Stimulated activated naive CD8-positive, alpha-beta T cell treated with anti-CD3 and anti-CD28 coated beads, Interleukin-15, amount 100 ng/mL, for 72 hours (primary cell): ENCODE data around the gene MAP3K7.
A peak's percentile ranks its signal among the peaks of the same experiment; 100 is the strongest.
"Not testable (repeated sequence)": the region's sequence is repeated elsewhere in the genome, so short reads cannot be mapped to it uniquely, and the experiment has no call there.

Experiments
- ATAC-seq: fragments of 150-1000 bp; cut with Tn5 transposase; 2 replicates; pipeline ENCODE4 v1.10.0; 2021; ENCODE audit warnings: mild to moderate bottlenecking, moderate library complexity
- DNase-seq, 2 donors: peaks; one replicate each; pipeline ENCODE4 v3.0.0; 2021 to 2022
- H3K27ac Mint-ChIP-seq, 2 donors: one replicate each; pipeline ENCODE4 v1.8.0; 2022; ENCODE audit warnings: mild to moderate bottlenecking in 2 of 2, mixed read lengths in 2 of 2, moderate library complexity in 2 of 2
- H3K27me3 Mint-ChIP-seq: one replicate; pipeline ENCODE4 v1.8.0; 2022; ENCODE audit warnings: mixed read lengths
- H3K4me1 Mint-ChIP-seq: one replicate; pipeline ENCODE4 v1.8.0; 2022; ENCODE audit warnings: mild to moderate bottlenecking, mixed read lengths
- H3K4me3 Mint-ChIP-seq, 2 donors: one replicate each; pipeline ENCODE4 v1.8.0; 2022; ENCODE audit warnings: mild to moderate bottlenecking in 2 of 2, mixed read lengths in 2 of 2, moderate library complexity in 1 of 2
- H3K9me3 Mint-ChIP-seq, 2 donors: one replicate each; pipeline ENCODE4 v1.8.0; 2022; ENCODE audit warnings: mixed read lengths in 2 of 2

Gene MAP3K7

GRCh38 chr6:90586546-90586835 is 381 bp downstream of the MAP3K7 start:
- no peaks in the 10 kb centered on the region for H3K9me3 Mint-ChIP-seq
- H3K27me3 Mint-ChIP-seq, result peaks cover 16% of the 10 kb centered on the region
- DNase-seq (no peak), ATAC-seq (peak; percentile 50)
- H3K27ac Mint-ChIP-seq, result peak overlapping the region; percentile 99
- peaks cover 39% of the 10 kb centered on the region for H3K4me1 Mint-ChIP-seq
- H3K4me3 Mint-ChIP-seq, result peak overlapping the region; percentile 95 to 98

- H3K27ac Mint-ChIP-seq, result peak overlapping the region in 1 of 2 donors; percentile 48
- peak overlapping the region; percentile 68 to 98 for H3K4me3 Mint-ChIP-seq
- H3K4me1 Mint-ChIP-seq, result peaks cover 39% of the 10 kb centered on the region
- DNase-seq, result no peak
- peak; percentile 21 for ATAC-seq
- peaks cover 15% of the 10 kb centered on the region for H3K27me3 Mint-ChIP-seq
- no peaks in the 10 kb centered on the region for H3K9me3 Mint-ChIP-seq
Measured at GRCh38 chr6:90584636-90585255, 2.1 kb downstream of the MAP3K7 start.

DNA sequence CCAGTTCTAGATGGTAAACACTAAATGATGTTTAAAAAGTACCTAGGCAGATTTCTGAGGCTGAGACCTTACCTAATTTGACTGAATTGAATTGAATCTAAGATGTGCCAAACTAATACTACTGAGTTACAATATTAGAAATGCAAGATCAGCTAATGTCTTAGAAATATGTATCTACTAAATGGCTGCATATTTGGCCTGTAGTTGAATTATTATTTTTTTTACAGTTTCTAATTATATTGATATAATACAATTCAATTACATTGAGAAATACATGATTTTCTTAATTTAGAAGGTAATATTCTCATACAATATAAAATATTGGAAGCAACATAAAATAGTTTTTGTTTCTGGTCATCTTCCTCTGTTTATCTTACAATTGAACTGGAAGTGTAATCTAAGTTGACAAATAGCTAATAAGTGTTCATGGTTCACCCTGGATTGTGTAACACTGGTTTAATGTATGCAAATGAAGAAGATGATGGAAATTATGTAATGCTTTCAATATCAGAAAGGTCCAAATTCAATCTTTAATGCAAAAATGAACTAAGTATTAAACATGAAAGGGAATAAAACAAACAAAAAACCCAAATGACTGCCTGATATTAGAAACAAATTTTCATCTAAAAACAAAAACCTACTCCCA is 2.9 kb downstream of the MAP3K7 start:
- peak overlapping the region; percentile 68 to 98 for H3K4me3 Mint-ChIP-seq
- no peaks in the 10 kb centered on the region for H3K9me3 Mint-ChIP-seq
- peak overlapping the region in 1 of 2 donors; percentile 73 for H3K27ac Mint-ChIP-seq
- peaks cover 7% of the 10 kb centered on the region for H3K27me3 Mint-ChIP-seq
- ATAC-seq (no peak), DNase-seq (no peak)
- H3K4me1 Mint-ChIP-seq, result peaks cover 39% of the 10 kb centered on the region

GRCh38 chr6:90583179-90583835 is 3.6 kb downstream of the MAP3K7 start:
- ATAC-seq (no peak), DNase-seq (no peak)
- H3K4me1 Mint-ChIP-seq, result peaks cover 39% of the 10 kb centered on the region
- no peaks in the 10 kb centered on the region for H3K9me3 Mint-ChIP-seq
- peaks cover under 1% of the 10 kb centered on the region for H3K27me3 Mint-ChIP-seq
- H3K4me3 Mint-ChIP-seq, result peak overlapping the region; percentile 22 to 61
- peak overlapping the region in 1 of 2 donors; percentile 73 for H3K27ac Mint-ChIP-seq

- DNase-seq, result no peak
- no peak overlapping the region for H3K4me3 Mint-ChIP-seq
- no peaks in the 10 kb centered on the region for H3K9me3 Mint-ChIP-seq
- no peak overlapping the region for H3K27ac Mint-ChIP-seq
- H3K4me1 Mint-ChIP-seq, result peaks cover 34% of the 10 kb centered on the region
- ATAC-seq, result no peak
- no peaks in the 10 kb centered on the region for H3K27me3 Mint-ChIP-seq
Measured at GRCh38 chr6:90581146-90581545, 5.7 kb downstream of the MAP3K7 start.

GRCh38 chr6:90578894-90579549 is 7.8 kb downstream of the MAP3K7 start:
- H3K9me3 Mint-ChIP-seq, result no peaks in the 10 kb centered on the region
- DNase-seq (no peak), ATAC-seq (no peak)
- no peaks in the 10 kb centered on the region for H3K27me3 Mint-ChIP-seq
- no peak overlapping the region for H3K4me3 Mint-ChIP-seq
- no peak overlapping the region for H3K27ac Mint-ChIP-seq
- peaks cover 22% of the 10 kb centered on the region for H3K4me1 Mint-ChIP-seq

DNA sequence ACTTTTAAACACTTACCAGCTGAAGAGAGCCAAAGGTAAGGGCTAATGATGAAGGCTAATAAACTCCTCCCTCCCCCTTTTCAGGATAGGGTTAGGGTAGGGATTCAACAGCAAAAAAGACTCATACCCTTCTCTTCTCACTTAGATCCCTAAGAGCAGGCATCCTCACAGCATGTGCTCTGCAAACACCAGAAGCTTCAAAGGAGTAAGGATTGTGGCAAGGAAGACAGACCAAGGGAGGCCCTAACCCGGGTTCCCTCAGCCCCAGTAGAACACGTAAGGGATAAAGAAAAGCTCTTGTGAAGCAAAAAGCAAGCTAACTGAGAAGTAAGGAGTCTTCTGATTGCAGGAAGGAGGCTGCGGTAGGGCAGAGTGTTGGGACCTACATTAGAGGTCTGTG is 11.6 kb downstream of the MAP3K7 start:
- Mint-ChIP-seq H3K27me3 (no peaks in the 10 kb centered on the region), H3K27ac (no peak overlapping the region), H3K4me1 (peaks cover 6% of the 10 kb centered on the region), H3K4me3 (no peak overlapping the region), H3K9me3 (no peaks in the 10 kb centered on the region)
- no peak for ATAC-seq
- DNase-seq, result no peak

- no peak for DNase-seq
- Mint-ChIP-seq H3K4me1 (peaks cover 6% of the 10 kb centered on the region), H3K9me3 (no peaks in the 10 kb centered on the region)
Measured at GRCh38 chr6:90574610-90575009, 12.3 kb downstream of the MAP3K7 start.

GRCh38 chr6:90573624-90574023 is 13.2 kb downstream of the MAP3K7 start:
- H3K27me3 Mint-ChIP-seq, result no peaks in the 10 kb centered on the region
- H3K4me1 Mint-ChIP-seq, result peaks cover 6% of the 10 kb centered on the region
- ATAC-seq (no peak), DNase-seq (no peak)
- H3K9me3 Mint-ChIP-seq, result no peaks in the 10 kb centered on the region
- no peak overlapping the region for H3K27ac Mint-ChIP-seq
- H3K4me3 Mint-ChIP-seq, result no peak overlapping the region

More at GRCh38 chr6:90574610-90575009, 12.3 kb downstream of the MAP3K7 start:
- Mint-ChIP-seq H3K27me3 (no peaks in the 10 kb centered on the region), H3K27ac (no peak overlapping the region), H3K4me3 (no peak overlapping the region)
- no peak for ATAC-seq

- Mint-ChIP-seq H3K4me3 (no peak overlapping the region), H3K27ac (no peak overlapping the region), H3K27me3 (no peaks in the 10 kb centered on the region), H3K4me1 (peaks cover 6% of the 10 kb centered on the region), H3K9me3 (no peaks in the 10 kb centered on the region)
- no peak for ATAC-seq
- DNase-seq, result no peak
Measured at GRCh38 chr6:90572856-90573255, 14.0 kb downstream of the MAP3K7 start.

- peaks cover 13% of the 10 kb centered on the region for H3K4me1 Mint-ChIP-seq
- no peaks in the 10 kb centered on the region for H3K27me3 Mint-ChIP-seq
- H3K9me3 Mint-ChIP-seq, result no peaks in the 10 kb centered on the region
- DNase-seq (no peak), ATAC-seq (no peak)
- no peak overlapping the region for H3K4me3 Mint-ChIP-seq
- no peak overlapping the region for H3K27ac Mint-ChIP-seq
Measured at GRCh38 chr6:90569223-90569622, 17.6 kb downstream of the MAP3K7 start.

DNA sequence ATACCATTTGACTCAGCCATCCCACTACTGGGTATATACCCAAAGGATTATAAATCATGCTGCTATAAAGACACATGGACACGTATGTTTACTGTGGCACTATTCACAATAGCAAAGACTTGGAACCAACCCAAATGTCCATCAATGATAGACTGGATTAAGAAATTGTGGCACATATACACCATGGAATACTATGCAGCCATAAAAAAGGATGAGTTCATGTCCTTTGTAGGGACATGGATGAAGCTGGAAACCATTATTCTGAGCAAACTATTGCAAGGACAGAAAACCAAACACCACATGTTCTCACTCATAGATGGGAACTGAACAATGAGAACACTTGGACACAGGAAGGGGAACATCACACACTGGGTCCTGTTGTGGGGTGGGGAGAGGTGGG is 19.2 kb downstream of the MAP3K7 start:
- H3K4me1 Mint-ChIP-seq, result peaks cover 24% of the 10 kb centered on the region
- not testable (repeated sequence) for H3K27me3 Mint-ChIP-seq, H3K4me3 Mint-ChIP-seq, DNase-seq, ATAC-seq, H3K27ac Mint-ChIP-seq, H3K9me3 Mint-ChIP-seq

- peaks cover 24% of the 10 kb centered on the region for H3K4me1 Mint-ChIP-seq
- ATAC-seq, H3K27me3 Mint-ChIP-seq, DNase-seq, H3K27ac Mint-ChIP-seq, H3K4me3 Mint-ChIP-seq, H3K9me3 Mint-ChIP-seq: not testable (repeated sequence)
Measured at GRCh38 chr6:90562341-90562740, 24.5 kb downstream of the MAP3K7 start.

DNA sequence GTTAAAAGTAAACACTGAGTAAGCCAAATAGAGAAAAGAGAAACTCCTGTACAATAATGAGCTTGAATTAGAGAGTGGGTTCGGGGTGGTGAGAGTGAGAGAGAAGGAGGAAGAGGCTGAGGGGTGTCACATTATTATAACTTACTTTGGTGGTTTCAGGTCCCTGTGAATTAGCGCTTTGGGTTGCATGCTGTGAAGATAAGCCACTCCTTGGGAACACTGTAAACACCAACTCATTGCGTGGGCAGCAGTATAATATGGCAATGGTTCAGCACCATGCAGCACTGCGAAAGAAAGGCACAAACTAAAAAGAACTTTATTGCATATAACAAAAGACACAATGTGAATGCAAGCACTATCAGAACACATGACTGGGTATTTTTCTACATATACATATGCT is 26.9 kb downstream of the MAP3K7 start:
- Mint-ChIP-seq H3K4me1 (peaks cover 20% of the 10 kb centered on the region), H3K9me3 (no peaks in the 10 kb centered on the region), H3K27me3 (no peaks in the 10 kb centered on the region), H3K27ac (no peak overlapping the region), H3K4me3 (no peak overlapping the region)
- no peak for DNase-seq
- no peak for ATAC-seq

GRCh38 chr6:90557006-90557405 is 29.9 kb downstream of the MAP3K7 start:
- ATAC-seq, result no peak
- H3K4me1 Mint-ChIP-seq, result peaks cover 2% of the 10 kb centered on the region

DNA sequence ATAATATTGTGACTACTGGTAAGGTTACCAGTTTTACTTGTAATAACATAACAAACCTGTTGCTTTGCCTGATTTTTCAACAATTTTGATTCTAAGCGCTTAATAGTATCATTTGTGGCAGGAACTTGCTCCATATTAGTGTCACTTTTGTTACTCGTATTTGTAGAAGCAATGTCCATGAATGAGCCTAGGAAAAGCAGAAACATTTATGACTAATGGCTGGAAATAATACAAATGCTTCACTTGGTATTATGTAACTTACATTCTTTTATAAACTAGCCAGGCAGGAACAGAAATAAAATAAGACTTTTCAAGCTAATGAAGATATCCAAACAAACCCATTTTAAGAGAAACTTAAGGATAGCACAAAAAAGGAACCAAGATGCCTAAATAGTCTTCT is 38.9 kb downstream of the MAP3K7 start:
- no peaks in the 10 kb centered on the region for H3K9me3 Mint-ChIP-seq
- DNase-seq (no peak), ATAC-seq (no peak)
- no peak overlapping the region for H3K4me3 Mint-ChIP-seq
- H3K27me3 Mint-ChIP-seq, result no peaks in the 10 kb centered on the region
- H3K27ac Mint-ChIP-seq, result no peak overlapping the region
- no peaks in the 10 kb centered on the region for H3K4me1 Mint-ChIP-seq

More at GRCh38 chr6:90557006-90557405, 29.9 kb downstream of the MAP3K7 start:
- no peaks in the 10 kb centered on the region for H3K27me3 Mint-ChIP-seq
- DNase-seq, result no peak
- H3K9me3 Mint-ChIP-seq, result no peaks in the 10 kb centered on the region
- H3K27ac Mint-ChIP-seq, result no peak overlapping the region
- no peak overlapping the region for H3K4me3 Mint-ChIP-seq
